ENCODE results near the gene SLC45A1.

GRCh38 chr1:8338526-8339202 lies 20.8 kb downstream of the SLC45A1 start:
- no peak for TF ChIP-seq CTCF (IDR thresholded peaks at IDR 0.05)
- TF ChIP-seq EP300 (IDR thresholded peaks at IDR 0.05): no peak
